ENCODE data around the gene DOCK3. TPM values are rescaled to one million over a fixed set of nuclear protein-coding genes. Genes with fewer than 3 reads are reported as not detected.
"Not testable (repeated sequence)": the region's sequence is repeated elsewhere in the genome, so short reads cannot be mapped to it uniquely, and the experiment has no call there.

DOCK3 gene
- total and polyA plus RNA-seq, 4 donors = 0.01 to 0.08 (median 0.06) TPM; not detected in 1

GRCh38 chr3:50687127-50687751 is 12.5 kb downstream of the DOCK3 start:
- no peak for DNase-seq (ENCODE audit: low spot score)
- Histone ChIP-seq H3K27me3 (ENCODE audit: control insufficient read depth in 4 of 4, insufficient read depth in 4 of 4, low read length in 3 of 4) (peaks cover 0 to 4% (median 0%) of the 10 kb centered on the region in 4 donors), H3K4me3 (ENCODE audit: low read depth in 1 of 3, low read length in 3 of 3) (no peak overlapping the region), H3K36me3 (ENCODE audit: control insufficient read depth in 4 of 4, insufficient read depth in 3 of 4, low read depth in 1 of 4, low read length in 3 of 4) (no peaks in the 10 kb centered on the region), H3K9me3 (ENCODE audit: control insufficient read depth in 4 of 4, low read length in 3 of 4) (no peaks in the 10 kb centered on the region), H3K9ac (ENCODE audit: low read depth in 1 of 2, low read length in 2 of 2) (no peak overlapping the region), H3K27ac (ENCODE audit: low read depth in 1 of 2, low read length in 2 of 2) (no peak overlapping the region), H3K4me1 (ENCODE audit: control insufficient read depth in 4 of 4, insufficient read depth in 4 of 4, low read length in 3 of 4) (no peaks in the 10 kb centered on the region)
- TF ChIP-seq FOXA2 (IDR thresholded peaks at IDR 0.05) (no peak), REST (IDR thresholded peaks at IDR 0.05) (no peak), FOXA1 (IDR thresholded peaks at IDR 0.05) (no peak), JUND (IDR thresholded peaks at IDR 0.05) (no peak), HNF4A (conservative IDR thresholded peaks at IDR 0.05) (no peak)
- WGBS = 73% methylated on average over 7 of the region's 7 CpGs

- Histone ChIP-seq H3K27me3 (ENCODE audit: control insufficient read depth in 4 of 4, insufficient read depth in 4 of 4, low read length in 3 of 4) (peaks cover 0 to 4% (median 0%) of the 10 kb centered on the region in 4 donors), H3K9ac (ENCODE audit: low read depth in 1 of 2, low read length in 2 of 2) (no peak overlapping the region), H3K27ac (ENCODE audit: low read depth in 1 of 2, low read length in 2 of 2) (no peak overlapping the region), H3K4me3 (ENCODE audit: low read depth in 1 of 3, low read length in 3 of 3) (no peak overlapping the region), H3K9me3 (ENCODE audit: control insufficient read depth in 4 of 4, low read length in 3 of 4) (no peaks in the 10 kb centered on the region), H3K4me1 (ENCODE audit: control insufficient read depth in 4 of 4, insufficient read depth in 4 of 4, low read length in 3 of 4) (no peaks in the 10 kb centered on the region), H3K36me3 (ENCODE audit: control insufficient read depth in 4 of 4, insufficient read depth in 3 of 4, low read depth in 1 of 4, low read length in 3 of 4) (no peaks in the 10 kb centered on the region)
- 82% methylated on average over 2 of the region's 2 CpGs for WGBS
- no peak for TF ChIP-seq FOXA1 (IDR thresholded peaks at IDR 0.05)
- no peak for TF ChIP-seq SP1 (IDR thresholded peaks at IDR 0.05)
- TF ChIP-seq GABPA (IDR thresholded peaks at IDR 0.05 in 1 of 2, conservative IDR thresholded peaks at IDR 0.05 in 1 of 2) = no peak
- TF ChIP-seq, protein P1, sequence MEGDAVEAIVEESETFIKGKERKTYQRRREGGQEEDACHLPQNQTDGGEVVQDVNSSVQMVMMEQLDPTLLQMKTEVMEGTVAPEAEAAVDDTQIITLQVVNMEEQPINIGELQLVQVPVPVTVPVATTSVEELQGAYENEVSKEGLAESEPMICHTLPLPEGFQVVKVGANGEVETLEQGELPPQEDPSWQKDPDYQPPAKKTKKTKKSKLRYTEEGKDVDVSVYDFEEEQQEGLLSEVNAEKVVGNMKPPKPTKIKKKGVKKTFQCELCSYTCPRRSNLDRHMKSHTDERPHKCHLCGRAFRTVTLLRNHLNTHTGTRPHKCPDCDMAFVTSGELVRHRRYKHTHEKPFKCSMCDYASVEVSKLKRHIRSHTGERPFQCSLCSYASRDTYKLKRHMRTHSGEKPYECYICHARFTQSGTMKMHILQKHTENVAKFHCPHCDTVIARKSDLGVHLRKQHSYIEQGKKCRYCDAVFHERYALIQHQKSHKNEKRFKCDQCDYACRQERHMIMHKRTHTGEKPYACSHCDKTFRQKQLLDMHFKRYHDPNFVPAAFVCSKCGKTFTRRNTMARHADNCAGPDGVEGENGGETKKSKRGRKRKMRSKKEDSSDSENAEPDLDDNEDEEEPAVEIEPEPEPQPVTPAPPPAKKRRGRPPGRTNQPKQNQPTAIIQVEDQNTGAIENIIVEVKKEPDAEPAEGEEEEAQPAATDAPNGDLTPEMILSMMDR (IDR thresholded peaks at IDR 0.05; ENCODE audit: low read depth, low read length, missing input control) = no peak
- no peak for TF ChIP-seq HNF4G (IDR thresholded peaks at IDR 0.05)
- TF ChIP-seq, protein P2, sequence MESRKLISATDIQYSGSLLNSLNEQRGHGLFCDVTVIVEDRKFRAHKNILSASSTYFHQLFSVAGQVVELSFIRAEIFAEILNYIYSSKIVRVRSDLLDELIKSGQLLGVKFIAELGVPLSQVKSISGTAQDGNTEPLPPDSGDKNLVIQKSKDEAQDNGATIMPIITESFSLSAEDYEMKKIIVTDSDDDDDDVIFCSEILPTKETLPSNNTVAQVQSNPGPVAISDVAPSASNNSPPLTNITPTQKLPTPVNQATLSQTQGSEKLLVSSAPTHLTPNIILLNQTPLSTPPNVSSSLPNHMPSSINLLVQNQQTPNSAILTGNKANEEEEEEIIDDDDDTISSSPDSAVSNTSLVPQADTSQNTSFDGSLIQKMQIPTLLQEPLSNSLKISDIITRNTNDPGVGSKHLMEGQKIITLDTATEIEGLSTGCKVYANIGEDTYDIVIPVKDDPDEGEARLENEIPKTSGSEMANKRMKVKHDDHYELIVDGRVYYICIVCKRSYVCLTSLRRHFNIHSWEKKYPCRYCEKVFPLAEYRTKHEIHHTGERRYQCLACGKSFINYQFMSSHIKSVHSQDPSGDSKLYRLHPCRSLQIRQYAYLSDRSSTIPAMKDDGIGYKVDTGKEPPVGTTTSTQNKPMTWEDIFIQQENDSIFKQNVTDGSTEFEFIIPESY (IDR thresholded peaks at IDR 0.05) = no peak
- no peak for TF ChIP-seq RAD21 (IDR thresholded peaks at IDR 0.05)
- DNase-seq (ENCODE audit: low spot score) = no peak
These were observed 13.2 kb downstream of the DOCK3 start for GRCh38 chr3:50687916-50688315.

GRCh38 chr3:50688602-50689001 is 13.9 kb downstream of the DOCK3 start:
- H3K9ac ChIP-seq (ENCODE audit: low read depth in 1 of 2, low read length in 2 of 2); H3K9me3 ChIP-seq (ENCODE audit: control insufficient read depth in 4 of 4, low read length in 3 of 4); H3K4me1 ChIP-seq (ENCODE audit: control insufficient read depth in 4 of 4, insufficient read depth in 4 of 4, low read length in 3 of 4); H3K27ac ChIP-seq (ENCODE audit: low read depth in 1 of 2, low read length in 2 of 2); H3K4me3 ChIP-seq (ENCODE audit: low read depth in 1 of 3, low read length in 3 of 3); H3K36me3 ChIP-seq (ENCODE audit: control insufficient read depth in 4 of 4, insufficient read depth in 3 of 4, low read depth in 1 of 4, low read length in 3 of 4); H3K27me3 ChIP-seq (ENCODE audit: control insufficient read depth in 4 of 4, insufficient read depth in 4 of 4, low read length in 3 of 4); DNase-seq (ENCODE audit: low spot score): not testable (repeated sequence)
- WGBS = 80% methylated on average over 4 of the region's 4 CpGs

Measured in liver (tissue), 9 donors.